C4-2B (cell line): Measurements from ENCODE around the gene BIRC3.
"Not testable (repeated sequence)": the region's sequence is repeated elsewhere in the genome, so short reads cannot be mapped to it uniquely, and the experiment has no call there.

ENCODE experiments used
- ZFX ChIP-seq: fragments of 450-650 bp; IDR thresholded peaks from 2 replicates; pipeline ENCODE4 v1.6.1; 2017
- TF ChIP-seq, protein P1 (sequence below): fragments of 450-650 bp; conservative IDR thresholded peaks from 2 replicates; pipeline ENCODE4 v1.5.1; 2017; ENCODE audit warnings: mild to moderate bottlenecking

- TF ChIP-seq, protein P1, sequence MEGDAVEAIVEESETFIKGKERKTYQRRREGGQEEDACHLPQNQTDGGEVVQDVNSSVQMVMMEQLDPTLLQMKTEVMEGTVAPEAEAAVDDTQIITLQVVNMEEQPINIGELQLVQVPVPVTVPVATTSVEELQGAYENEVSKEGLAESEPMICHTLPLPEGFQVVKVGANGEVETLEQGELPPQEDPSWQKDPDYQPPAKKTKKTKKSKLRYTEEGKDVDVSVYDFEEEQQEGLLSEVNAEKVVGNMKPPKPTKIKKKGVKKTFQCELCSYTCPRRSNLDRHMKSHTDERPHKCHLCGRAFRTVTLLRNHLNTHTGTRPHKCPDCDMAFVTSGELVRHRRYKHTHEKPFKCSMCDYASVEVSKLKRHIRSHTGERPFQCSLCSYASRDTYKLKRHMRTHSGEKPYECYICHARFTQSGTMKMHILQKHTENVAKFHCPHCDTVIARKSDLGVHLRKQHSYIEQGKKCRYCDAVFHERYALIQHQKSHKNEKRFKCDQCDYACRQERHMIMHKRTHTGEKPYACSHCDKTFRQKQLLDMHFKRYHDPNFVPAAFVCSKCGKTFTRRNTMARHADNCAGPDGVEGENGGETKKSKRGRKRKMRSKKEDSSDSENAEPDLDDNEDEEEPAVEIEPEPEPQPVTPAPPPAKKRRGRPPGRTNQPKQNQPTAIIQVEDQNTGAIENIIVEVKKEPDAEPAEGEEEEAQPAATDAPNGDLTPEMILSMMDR, result not testable (repeated sequence)
- not testable (repeated sequence) for TF ChIP-seq ZFX
Measured at GRCh38 chr11:102341311-102341710, 24.0 kb downstream of the BIRC3 start.
